ENCODE data around the gene NAV2.

The NAV2 gene

GRCh38 chr11:19834771-19835170 is 122.1 kb downstream of the NAV2 start:
- no peak for DNase-seq (ENCODE audit: low read depth)
- H3K4me3 ChIP-seq (ENCODE audit: low read depth, low read length), result no peak overlapping the region
- no peak for TF ChIP-seq MYC (IDR thresholded peaks at IDR 0.05; ENCODE audit: low read depth, low read length)
- no peak for TF ChIP-seq MAX (IDR thresholded peaks at IDR 0.05; ENCODE audit: low read depth, low read length)
- TF ChIP-seq POLR2A (IDR thresholded peaks at IDR 0.05; ENCODE audit: extremely low read depth, insufficient read length), result no peak
- TF ChIP-seq CTCF (IDR thresholded peaks at IDR 0.05; ENCODE audit: low read depth, low read length), result no peak

- DNase-seq (ENCODE audit: low read depth), result no peak
- TF ChIP-seq CTCF (IDR thresholded peaks at IDR 0.05; ENCODE audit: low read depth, low read length) (no peak), MAX (IDR thresholded peaks at IDR 0.05; ENCODE audit: low read depth, low read length) (no peak), POLR2A (IDR thresholded peaks at IDR 0.05; ENCODE audit: extremely low read depth, insufficient read length) (no peak), MYC (IDR thresholded peaks at IDR 0.05; ENCODE audit: low read depth, low read length) (no peak)
- H3K4me3 ChIP-seq (ENCODE audit: low read depth, low read length), result no peak overlapping the region
Observed at GRCh38 chr11:19836666-19837065, 124.0 kb downstream of the NAV2 start.

- TF ChIP-seq MYC (IDR thresholded peaks at IDR 0.05; ENCODE audit: low read depth, low read length) (no peak), MAX (IDR thresholded peaks at IDR 0.05; ENCODE audit: low read depth, low read length) (no peak), POLR2A (IDR thresholded peaks at IDR 0.05; ENCODE audit: extremely low read depth, insufficient read length) (no peak), CTCF (IDR thresholded peaks at IDR 0.05; ENCODE audit: low read depth, low read length) (no peak)
- no peak for DNase-seq (ENCODE audit: low read depth)
- no peak overlapping the region for H3K4me3 ChIP-seq (ENCODE audit: low read depth, low read length)
Observed at GRCh38 chr11:19838994-19839768, 126.5 kb downstream of the NAV2 start.

- TF ChIP-seq POLR2A (IDR thresholded peaks at IDR 0.05; ENCODE audit: extremely low read depth, insufficient read length) (no peak), CTCF (IDR thresholded peaks at IDR 0.05; ENCODE audit: low read depth, low read length) (no peak), MAX (IDR thresholded peaks at IDR 0.05; ENCODE audit: low read depth, low read length) (no peak), MYC (IDR thresholded peaks at IDR 0.05; ENCODE audit: low read depth, low read length) (no peak)
- DNase-seq (ENCODE audit: low read depth), result no peak
- H3K4me3 ChIP-seq (ENCODE audit: low read depth, low read length), result no peak overlapping the region
Observed at GRCh38 chr11:19840961-19841360, 128.3 kb downstream of the NAV2 start.

GRCh38 chr11:19842505-19842904 is 129.9 kb downstream of the NAV2 start:
- no peak overlapping the region for H3K4me3 ChIP-seq (ENCODE audit: low read depth, low read length)
- TF ChIP-seq MYC (IDR thresholded peaks at IDR 0.05; ENCODE audit: low read depth, low read length) (no peak), POLR2A (IDR thresholded peaks at IDR 0.05; ENCODE audit: extremely low read depth, insufficient read length) (no peak), CTCF (IDR thresholded peaks at IDR 0.05; ENCODE audit: low read depth, low read length) (no peak), MAX (IDR thresholded peaks at IDR 0.05; ENCODE audit: low read depth, low read length) (no peak)
- no peak for DNase-seq (ENCODE audit: low read depth)

All from NB4 (cell line).